ENCODE measurements around the gene EIF5AL1. TPM values are rescaled to one million over a fixed set of nuclear protein-coding genes. Genes with fewer than 3 reads are reported as not detected.

Gene EIF5AL1
- total and polyA plus RNA-seq, 2 of the 8 experiments (the other 6 are each of a cell fraction or from before 2014, with no cell fraction given), result 1.7 to 2.2 TPM

DNA sequence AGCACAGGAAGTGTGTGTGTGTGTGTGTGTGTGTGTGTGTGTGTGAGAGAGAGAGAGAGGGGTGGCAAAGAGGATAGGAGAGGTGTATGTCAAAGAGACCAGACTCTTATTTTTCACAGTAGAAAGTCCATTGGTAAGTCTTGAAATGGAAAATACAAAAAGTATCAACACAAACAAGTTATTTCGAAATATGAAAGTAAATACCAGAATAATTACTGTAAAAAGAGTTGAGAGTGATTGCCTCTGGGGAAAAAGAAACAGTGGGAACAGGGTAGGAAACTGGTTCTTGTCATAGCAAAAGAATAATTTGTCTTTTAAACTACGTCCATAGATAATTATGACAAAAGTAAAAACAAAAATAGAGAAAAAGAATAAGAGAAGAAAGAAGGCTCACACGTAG lies 29.0 kb upstream of the EIF5AL1 start (continued):
- TF ChIP-seq BACH1 (IDR thresholded peaks at IDR 0.05; ENCODE audit: low read length) (no peak), HDAC2 (IDR thresholded peaks at IDR 0.05; ENCODE audit: borderline replicate concordance in 1 of 2, low read depth in 2 of 2, low read length in 2 of 2) (no peak), FOSL1 (IDR thresholded peaks at IDR 0.05; ENCODE audit: insufficient read depth, low read depth, low read length) (no peak)
